ENCODE measurements around the gene NFE2L3.
"Not testable (repeated sequence)": the region's sequence is repeated elsewhere in the genome, so short reads cannot be mapped to it uniquely, and the experiment has no call there.

Gene NFE2L3

GRCh38 chr7:26147030-26147429, 5.0 kb upstream of the NFE2L3 start:
- no peak for DNase-seq

GRCh38 chr7:26147646-26148306, 4.2 kb upstream of the NFE2L3 start:
- not testable (repeated sequence) for DNase-seq

- not testable (repeated sequence) for DNase-seq
These were observed 3.7 kb upstream of the NFE2L3 start for GRCh38 chr7:26148307-26148700.

GRCh38 chr7:26149391-26149977, 2.5 kb upstream of the NFE2L3 start:
- no peak for DNase-seq

- peak in 1 of 2 donors; percentile 21 for DNase-seq
These were observed 902 bp upstream of the NFE2L3 start for GRCh38 chr7:26151096-26151495.

- DNase-seq, result no peak
These were observed 397 bp upstream of the NFE2L3 start for GRCh38 chr7:26151650-26151952.

- DNase-seq, result peak; percentile 16 to 37
These were observed 813 bp downstream of the NFE2L3 start for GRCh38 chr7:26152782-26153240.

GRCh38 chr7:26153241-26153822, 1.3 kb downstream of the NFE2L3 start:
- no peak for DNase-seq

- peak; percentile 44 to 50 for DNase-seq
These were observed 2.1 kb downstream of the NFE2L3 start for GRCh38 chr7:26153823-26154783.

- no peak for DNase-seq
These were observed 3.8 kb downstream of the NFE2L3 start for GRCh38 chr7:26155531-26156375.

- peak; percentile 65 to 84 for DNase-seq
These were observed 4.7 kb downstream of the NFE2L3 start for GRCh38 chr7:26156451-26157420.

- DNase-seq, result no peak
These were observed 5.6 kb downstream of the NFE2L3 start for GRCh38 chr7:26157520-26158105.

- DNase-seq, result no peak
These were observed 7.2 kb downstream of the NFE2L3 start for GRCh38 chr7:26159243-26159642.

- no peak for DNase-seq
These were observed 8.9 kb downstream of the NFE2L3 start for GRCh38 chr7:26160896-26161295.

GRCh38 chr7:26162431-26162830, 10.4 kb downstream of the NFE2L3 start:
- no peak for DNase-seq

- DNase-seq, result not testable (repeated sequence)
These were observed 11.8 kb downstream of the NFE2L3 start for GRCh38 chr7:26163804-26164203.

- no peak for DNase-seq
These were observed 14.1 kb downstream of the NFE2L3 start for GRCh38 chr7:26165950-26166683.

- DNase-seq, result no peak
These were observed 14.8 kb downstream of the NFE2L3 start for GRCh38 chr7:26166684-26167266.

- DNase-seq, result peak; percentile 36 to 63
These were observed 15.4 kb downstream of the NFE2L3 start for GRCh38 chr7:26167303-26167934.
